Caco-2 (cell line): ENCODE data around the gene SV2B. TPM values are rescaled to one million over a fixed set of nuclear protein-coding genes. Genes with fewer than 3 reads are reported as not detected.

ENCODE experiments used
- BruUV-seq: library from RNA; stranded (reverse); fragments of 400-500 nt; replicated peaks from 2 replicates; lab custom pipeline; 2021; lab: Mats Ljungman, UMichigan
- CTCF ChIA-PET: fragments of 300-600 bp; sonication (Branson Sonifier 250); formaldehyde crosslinking; loops from one replicate; lab custom pipeline; 2022; ENCODE audit warnings: antibody characterized with exemption; lab: Charles Lee
- POLR2A ChIA-PET: fragments of 300-600 bp; sonication (Branson Sonifier 250); formaldehyde crosslinking; loops from one replicate; lab custom pipeline; 2022; ENCODE audit warnings: antibody characterized with exemption; lab: Charles Lee
- DNase-seq, 2 experiments: peaks; one replicate each; pipeline versions ENCODE4 v3.0.0 to v3.0.0-alpha.2; 2020 to 2022
- H3K27me3 ChIP-seq: replicated peaks from 2 replicates; pipeline ENCODE4 v1.6.0; 2011; ENCODE audit warnings: low read length; ENCODE audit not compliant: control insufficient read depth, insufficient read depth
- H3K36me3 ChIP-seq: 2 replicates; pipeline ENCODE4 v1.5.1; 2011; ENCODE audit warnings: low read length; ENCODE audit not compliant: control insufficient read depth, insufficient read depth
- H3K4me1 ChIP-seq: fragments of 250-450 bp; sonication (Bioruptor Pico); 2 replicates; pipeline ENCODE4 v1.5.1; 2020; ENCODE audit warnings: mild to moderate bottlenecking
- H3K4me3 ChIP-seq: 2 replicates; pipeline ENCODE4 v1.5.1; 2011; ENCODE audit warnings: low read depth, mild to moderate bottlenecking, control low read depth, low read length
- H3K9me3 ChIP-seq: fragments of 250-450 bp; sonication (Bioruptor Pico); 2 replicates; pipeline ENCODE4 v1.5.1; 2020; ENCODE audit warnings: mild to moderate bottlenecking, moderate library complexity
- H3K27ac Mint-ChIP-seq: one replicate; pipeline ENCODE4 v1.8.0; 2022; ENCODE audit warnings: mixed read lengths; ENCODE audit not compliant: unreplicated experiment
- H3K27me3 Mint-ChIP-seq: one replicate; pipeline ENCODE4 v1.8.0; 2022; ENCODE audit warnings: mixed read lengths; ENCODE audit not compliant: insufficient read depth, unreplicated experiment
- H3K36me3 Mint-ChIP-seq: one replicate; pipeline ENCODE4 v1.8.0; 2022; ENCODE audit warnings: mild to moderate bottlenecking, mixed read lengths; ENCODE audit not compliant: insufficient read depth, unreplicated experiment
- H3K4me1 Mint-ChIP-seq: one replicate; pipeline ENCODE4 v1.8.0; 2022; ENCODE audit warnings: low read depth, mixed read lengths; ENCODE audit not compliant: unreplicated experiment
- H3K4me3 Mint-ChIP-seq: one replicate; pipeline ENCODE4 v1.8.0; 2022; ENCODE audit warnings: mild to moderate bottlenecking, moderate library complexity, mixed read lengths; ENCODE audit not compliant: unreplicated experiment
- H3K9me3 Mint-ChIP-seq: one replicate; pipeline ENCODE4 v1.8.0; 2022; ENCODE audit warnings: mixed read lengths; ENCODE audit not compliant: unreplicated experiment
- intact Hi-C: fragments of 100-400 bp; cut with micrococcal nuclease; formaldehyde crosslinking; loops from one replicate; pipeline ENCODE4 v1.10.0; 2022; ENCODE audit not compliant: unreplicated experiment
- total RNA-seq: library from RNA; stranded (reverse); gene quantifications from 2 replicates; pipeline ENCODE4 v1.2.3, GENCODE V29; 2022
- TF ChIP-seq, protein P1 (sequence below), 2 experiments: fragments of 200-600 bp in 1 of 2; IDR thresholded peaks; 1 replicate in 1 of 2; 2 replicates in 1 of 2; pipeline versions ENCODE4 v1.5.1 to v1.8.0; 2011 to 2022; ENCODE audit warnings: antibody characterized with exemption in 1 of 2, control low read depth in 1 of 2, inconsistent platforms in 1 of 2, low read depth in 1 of 2, low read length in 1 of 2, mild to moderate bottlenecking in 1 of 2, moderate library complexity in 1 of 2; ENCODE audit not compliant: insufficient read depth in 1 of 2, severe bottlenecking in 1 of 2, unreplicated experiment in 1 of 2

Gene SV2B
- total RNA-seq, 1 experiment from 2014 or later = not detected

DNA sequence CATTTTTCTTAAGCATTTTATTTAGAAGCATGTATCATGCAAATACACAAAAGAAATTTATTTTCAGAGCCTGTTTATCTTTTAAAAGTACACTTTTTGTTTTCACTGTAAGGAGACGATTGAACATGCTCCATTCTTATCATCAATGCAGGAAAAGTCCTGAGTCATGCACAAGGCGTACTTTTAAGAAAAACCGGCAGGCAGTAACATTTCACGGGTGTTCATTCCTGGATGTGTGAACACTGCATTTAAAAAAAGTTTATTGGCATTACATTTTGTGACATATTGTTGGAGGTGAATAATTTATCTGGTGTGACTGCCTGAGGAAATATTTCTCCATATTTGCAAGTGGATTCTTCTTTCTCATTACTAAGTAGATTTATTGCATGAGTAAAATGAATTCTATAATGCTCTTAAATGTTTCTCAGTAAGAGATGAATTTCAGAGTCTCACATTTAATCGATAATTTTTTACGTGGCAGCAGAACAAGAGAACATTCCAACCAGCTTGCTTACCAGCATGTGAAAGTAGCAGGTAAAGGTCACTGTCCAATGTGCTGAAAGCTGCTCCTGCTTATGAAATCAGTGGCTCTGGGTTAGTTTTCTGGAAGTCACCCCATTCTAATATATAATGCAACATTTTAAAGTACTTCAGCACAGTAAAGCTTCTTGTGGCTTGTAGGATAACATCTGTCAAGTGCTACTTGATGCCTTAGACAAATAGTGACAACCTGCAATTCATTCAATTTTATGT lies 87.0 kb downstream of the SV2B start:
- peak in 1 of 2 experiments; percentile 35 for DNase-seq
- TF ChIP-seq, protein P1, sequence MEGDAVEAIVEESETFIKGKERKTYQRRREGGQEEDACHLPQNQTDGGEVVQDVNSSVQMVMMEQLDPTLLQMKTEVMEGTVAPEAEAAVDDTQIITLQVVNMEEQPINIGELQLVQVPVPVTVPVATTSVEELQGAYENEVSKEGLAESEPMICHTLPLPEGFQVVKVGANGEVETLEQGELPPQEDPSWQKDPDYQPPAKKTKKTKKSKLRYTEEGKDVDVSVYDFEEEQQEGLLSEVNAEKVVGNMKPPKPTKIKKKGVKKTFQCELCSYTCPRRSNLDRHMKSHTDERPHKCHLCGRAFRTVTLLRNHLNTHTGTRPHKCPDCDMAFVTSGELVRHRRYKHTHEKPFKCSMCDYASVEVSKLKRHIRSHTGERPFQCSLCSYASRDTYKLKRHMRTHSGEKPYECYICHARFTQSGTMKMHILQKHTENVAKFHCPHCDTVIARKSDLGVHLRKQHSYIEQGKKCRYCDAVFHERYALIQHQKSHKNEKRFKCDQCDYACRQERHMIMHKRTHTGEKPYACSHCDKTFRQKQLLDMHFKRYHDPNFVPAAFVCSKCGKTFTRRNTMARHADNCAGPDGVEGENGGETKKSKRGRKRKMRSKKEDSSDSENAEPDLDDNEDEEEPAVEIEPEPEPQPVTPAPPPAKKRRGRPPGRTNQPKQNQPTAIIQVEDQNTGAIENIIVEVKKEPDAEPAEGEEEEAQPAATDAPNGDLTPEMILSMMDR (IDR thresholded peaks at IDR 0.05; ENCODE audit: insufficient read depth in 1 of 2, low read depth in 1 of 2, low read length in 1 of 2, severe bottlenecking in 1 of 2, unreplicated experiment in 1 of 2) = no peak
- intact Hi-C loops = no loop called here
- POLR2A ChIA-PET = no interaction called here
- H3K9me3 Mint-ChIP-seq = no peaks in the 10 kb centered on the region
- Histone ChIP-seq H3K4me3 (no peak overlapping the region), H3K9me3 (no peaks in the 10 kb centered on the region), H3K27me3 (no peaks in the 10 kb centered on the region), H3K4me1 (no peaks in the 10 kb centered on the region), H3K36me3 (no peaks in the 10 kb centered on the region)
- no peak overlapping the region for H3K4me3 Mint-ChIP-seq
- peaks cover 14% of the 10 kb centered on the region for H3K27me3 Mint-ChIP-seq
- CTCF ChIA-PET = no interaction called here
- no peaks in the 10 kb centered on the region for H3K4me1 Mint-ChIP-seq
- no TSS peak for BruUV-seq
- H3K36me3 Mint-ChIP-seq = no peaks in the 10 kb centered on the region
- H3K27ac Mint-ChIP-seq = no peak overlapping the region

DNA sequence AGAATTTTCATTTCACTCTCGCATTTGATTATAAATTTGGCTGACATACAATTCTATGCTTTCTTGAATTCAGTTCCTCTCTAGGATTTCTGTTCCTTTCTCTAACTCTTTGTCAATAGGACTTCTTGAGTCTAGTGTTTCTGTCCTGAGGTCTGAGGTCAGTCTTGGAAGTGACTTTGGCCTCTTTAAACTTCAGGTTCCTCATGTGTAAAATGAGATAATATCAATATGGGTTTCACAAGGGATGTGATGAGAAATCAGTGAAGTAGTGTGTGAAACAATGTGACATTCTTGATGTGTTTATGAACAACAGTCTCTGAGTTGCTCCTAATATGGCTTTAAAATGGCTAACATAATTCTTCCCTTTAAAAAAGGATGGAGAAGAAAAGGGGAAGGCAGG lies 92.2 kb downstream of the SV2B start:
- no peaks in the 10 kb centered on the region for H3K36me3 Mint-ChIP-seq
- Histone ChIP-seq H3K4me1 (no peaks in the 10 kb centered on the region), H3K4me3 (no peak overlapping the region), H3K36me3 (no peaks in the 10 kb centered on the region), H3K9me3 (no peaks in the 10 kb centered on the region), H3K27me3 (no peaks in the 10 kb centered on the region; the same call in 1 of the 2 replicates)
- TF ChIP-seq, protein P1 (IDR thresholded peaks at IDR 0.05; ENCODE audit: insufficient read depth in 1 of 2, low read depth in 1 of 2, low read length in 1 of 2, severe bottlenecking in 1 of 2, unreplicated experiment in 1 of 2) = no peak
- no peak for DNase-seq
- no peak overlapping the region for H3K4me3 Mint-ChIP-seq
- no peak overlapping the region for H3K27ac Mint-ChIP-seq
- intact Hi-C loops = no loop called here
- no TSS peak for BruUV-seq
- CTCF ChIA-PET = no interaction called here
- POLR2A ChIA-PET = no interaction called here
- no peaks in the 10 kb centered on the region for H3K4me1 Mint-ChIP-seq
- peaks cover 21% of the 10 kb centered on the region for H3K27me3 Mint-ChIP-seq
- no peaks in the 10 kb centered on the region for H3K9me3 Mint-ChIP-seq

DNA sequence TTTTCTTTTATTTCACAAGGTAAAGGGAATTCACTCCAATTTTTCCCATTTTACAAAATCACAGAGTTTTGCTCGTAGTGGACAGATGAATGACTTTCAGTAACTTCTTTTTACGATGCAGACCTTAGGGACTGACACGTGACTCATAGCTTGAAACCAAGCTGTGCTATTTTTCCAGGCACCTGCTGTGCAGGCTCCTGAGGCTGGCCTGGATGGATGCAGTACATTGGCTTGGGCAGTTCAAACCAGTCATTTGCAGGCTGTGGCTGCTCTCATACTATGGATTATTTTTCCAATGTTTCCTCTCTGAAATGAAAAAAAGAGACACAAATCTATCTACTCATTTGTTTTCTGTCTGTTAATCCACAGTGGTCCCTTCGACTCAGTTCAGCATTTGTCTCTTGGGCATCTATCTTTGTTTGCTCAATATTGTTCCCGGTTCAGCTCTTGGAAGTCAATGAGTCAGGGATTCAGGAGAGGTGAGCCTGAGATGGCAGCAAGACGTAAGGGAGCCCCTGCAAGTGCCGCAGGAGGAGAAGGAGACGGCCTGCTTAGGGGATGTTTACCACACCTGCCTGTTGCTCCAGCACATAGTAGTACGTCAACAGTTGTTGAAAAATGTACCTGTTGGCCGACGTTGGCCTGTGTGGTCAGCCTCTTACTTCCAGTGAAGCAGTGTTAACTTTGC lies 92.8 kb downstream of the SV2B start:
- no peak for DNase-seq
- no peaks in the 10 kb centered on the region for H3K36me3 Mint-ChIP-seq
- no peaks in the 10 kb centered on the region for H3K9me3 ChIP-seq
- no peaks in the 10 kb centered on the region for H3K9me3 Mint-ChIP-seq
- no peak overlapping the region for H3K4me3 Mint-ChIP-seq
- no peaks in the 10 kb centered on the region for H3K36me3 ChIP-seq
- peaks cover 22% of the 10 kb centered on the region for H3K27me3 Mint-ChIP-seq
- BruUV-seq = no TSS peak
- intact Hi-C loops = no loop called here
- H3K27ac Mint-ChIP-seq = no peak overlapping the region
- no peaks in the 10 kb centered on the region for H3K4me1 ChIP-seq
- TF ChIP-seq, protein P1 (IDR thresholded peaks at IDR 0.05; ENCODE audit: insufficient read depth in 1 of 2, low read depth in 1 of 2, low read length in 1 of 2, severe bottlenecking in 1 of 2, unreplicated experiment in 1 of 2) = no peak
- no peaks in the 10 kb centered on the region for H3K4me1 Mint-ChIP-seq
- ChIA-PET POLR2A (no interaction called here), CTCF (no interaction called here)
- H3K4me3 ChIP-seq = no peak overlapping the region
- H3K27me3 ChIP-seq = no peaks in the 10 kb centered on the region; the same call in 1 of the 2 replicates
